Cardiac muscle cell (in vitro differentiated cells and primary cell): ENCODE measurements around the gene NFIC. TPM values are rescaled to one million over a fixed set of nuclear protein-coding genes. Genes with fewer than 3 reads are reported as not detected.

Experiments
- DNase-seq, 2 donors: peaks; one replicate each; pipeline versions ENCODE4 v3.0.0 to v3.0.0-alpha.2; 2010 to 2017; ENCODE audit warnings: low read depth in 1 of 2, low spot score in 1 of 2
- H3K27ac ChIP-seq: fragments of 200-600 bp; sonication (generic); 2 replicates; pipeline ENCODE4 v1.5.1; 2016
- H3K27me3 ChIP-seq: fragments of 200-600 bp; sonication (generic); 2 replicates; pipeline ENCODE4 v1.6.0; 2016; ENCODE audit warnings: control low read depth
- H3K36me3 ChIP-seq: fragments of 200-600 bp; sonication (generic); 2 replicates; pipeline ENCODE4 v1.5.1; 2016; ENCODE audit warnings: control low read depth
- H3K4me1 ChIP-seq: fragments of 200-600 bp; sonication (generic); 2 replicates; pipeline ENCODE4 v1.8.1; 2017; ENCODE audit warnings: low read depth, mild to moderate bottlenecking, mixed run types
- H3K4me3 ChIP-seq: fragments of 200-600 bp; sonication (generic); 2 replicates; pipeline ENCODE4 v1.5.1; 2016; ENCODE audit warnings: mild to moderate bottlenecking
- H3K9me3 ChIP-seq: fragments of 200-600 bp; sonication (generic); 2 replicates; pipeline ENCODE4 v1.5.1; 2017; ENCODE audit warnings: low read depth, mild to moderate bottlenecking, control low read depth
- polyA plus RNA-seq: library from polyadenylated mRNA; unstranded; fragments of >200 nt; fragmentation: Nextera tagmentation; extraction: Ambion mirVana; gene quantifications from 2 replicates; pipeline ENCODE4 v1.2.1, GENCODE V29; 2016
- total RNA-seq: library from RNA; depleted of rRNA; stranded (reverse); fragments of >200 nt; gene quantifications from 2 replicates; pipeline ENCODE4 v1.2.3, GENCODE V29; 2016
- TF ChIP-seq, protein P1 (sequence below): IDR thresholded peaks from 2 replicates; pipeline ENCODE4 v1.5.1; 2012; ENCODE audit warnings: low read depth, mild to moderate bottlenecking, low read length

NFIC gene
- total and polyA plus RNA-seq, 2 experiments from 2014 or later: 32.7 to 46.1 TPM

DNA sequence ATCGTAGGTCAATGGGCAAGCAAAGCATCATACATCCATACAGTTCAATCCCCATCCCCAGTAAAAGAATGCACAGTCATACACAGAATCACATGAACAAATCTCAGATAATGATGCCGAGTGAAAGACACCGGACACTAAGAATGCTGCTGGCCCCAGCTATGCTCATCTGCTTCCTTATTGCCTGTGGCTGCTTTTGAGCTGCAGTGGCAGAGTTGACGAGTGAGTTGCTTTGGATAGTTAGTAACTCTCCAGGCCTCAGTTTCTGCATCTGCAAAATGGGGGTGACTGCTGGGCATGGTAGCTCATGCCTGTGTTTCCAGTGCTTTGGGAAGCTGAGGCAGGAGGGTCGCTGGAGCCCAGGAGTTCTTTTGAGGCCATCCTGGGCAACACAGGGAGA lies 12.9 kb upstream of the NFIC start:
- no peak overlapping the region for H3K4me3 ChIP-seq
- peaks cover 50% of the 10 kb centered on the region for H3K27me3 ChIP-seq
- DNase-seq: no peak
- no peak overlapping the region for H3K27ac ChIP-seq
- no peaks in the 10 kb centered on the region for H3K9me3 ChIP-seq
- TF ChIP-seq, protein P1, sequence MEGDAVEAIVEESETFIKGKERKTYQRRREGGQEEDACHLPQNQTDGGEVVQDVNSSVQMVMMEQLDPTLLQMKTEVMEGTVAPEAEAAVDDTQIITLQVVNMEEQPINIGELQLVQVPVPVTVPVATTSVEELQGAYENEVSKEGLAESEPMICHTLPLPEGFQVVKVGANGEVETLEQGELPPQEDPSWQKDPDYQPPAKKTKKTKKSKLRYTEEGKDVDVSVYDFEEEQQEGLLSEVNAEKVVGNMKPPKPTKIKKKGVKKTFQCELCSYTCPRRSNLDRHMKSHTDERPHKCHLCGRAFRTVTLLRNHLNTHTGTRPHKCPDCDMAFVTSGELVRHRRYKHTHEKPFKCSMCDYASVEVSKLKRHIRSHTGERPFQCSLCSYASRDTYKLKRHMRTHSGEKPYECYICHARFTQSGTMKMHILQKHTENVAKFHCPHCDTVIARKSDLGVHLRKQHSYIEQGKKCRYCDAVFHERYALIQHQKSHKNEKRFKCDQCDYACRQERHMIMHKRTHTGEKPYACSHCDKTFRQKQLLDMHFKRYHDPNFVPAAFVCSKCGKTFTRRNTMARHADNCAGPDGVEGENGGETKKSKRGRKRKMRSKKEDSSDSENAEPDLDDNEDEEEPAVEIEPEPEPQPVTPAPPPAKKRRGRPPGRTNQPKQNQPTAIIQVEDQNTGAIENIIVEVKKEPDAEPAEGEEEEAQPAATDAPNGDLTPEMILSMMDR: no peak
- no peaks in the 10 kb centered on the region for H3K4me1 ChIP-seq
- no peaks in the 10 kb centered on the region for H3K36me3 ChIP-seq

- Histone ChIP-seq H3K4me3 (no peak overlapping the region), H3K4me1 (no peaks in the 10 kb centered on the region), H3K27me3 (peaks cover 55% of the 10 kb centered on the region), H3K36me3 (no peaks in the 10 kb centered on the region), H3K9me3 (no peaks in the 10 kb centered on the region), H3K27ac (no peak overlapping the region)
- DNase-seq: no peak
- TF ChIP-seq, protein P1: no peak
Observed at GRCh38 chr19:3356805-3357204, 9.6 kb upstream of the NFIC start.

GRCh38 chr19:3357271-3357991 lies 9.0 kb upstream of the NFIC start:
- Histone ChIP-seq H3K36me3 (no peaks in the 10 kb centered on the region), H3K9me3 (no peaks in the 10 kb centered on the region), H3K27me3 (peaks cover 55% of the 10 kb centered on the region), H3K4me1 (no peaks in the 10 kb centered on the region), H3K4me3 (no peak overlapping the region), H3K27ac (no peak overlapping the region)
- DNase-seq: no peak
- TF ChIP-seq, protein P1: no peak

- TF ChIP-seq, protein P1: no peak
- H3K4me1 ChIP-seq: no peaks in the 10 kb centered on the region
- peak overlapping the region; percentile 53 for H3K4me3 ChIP-seq
- DNase-seq: no peak
- no peaks in the 10 kb centered on the region for H3K36me3 ChIP-seq
- H3K27ac ChIP-seq: no peak overlapping the region
- peaks cover 55% of the 10 kb centered on the region for H3K27me3 ChIP-seq
- no peaks in the 10 kb centered on the region for H3K9me3 ChIP-seq
Observed at GRCh38 chr19:3357992-3358688, 8.2 kb upstream of the NFIC start.

GRCh38 chr19:3358689-3359014 lies 7.7 kb upstream of the NFIC start:
- Histone ChIP-seq H3K36me3 (no peaks in the 10 kb centered on the region), H3K9me3 (no peaks in the 10 kb centered on the region), H3K27me3 (peaks cover 55% of the 10 kb centered on the region), H3K4me3 (peak overlapping the region; percentile 53), H3K4me1 (no peaks in the 10 kb centered on the region), H3K27ac (no peak overlapping the region)
- DNase-seq: no peak
- TF ChIP-seq, protein P1: no peak
